Non-pigmented ciliary epithelial cell (primary cell): ENCODE data around the gene ARHGEF10L.

ENCODE experiments used
- DNase-seq: peaks from one replicate; pipeline ENCODE4 v3.0.0-alpha.2; 2010; ENCODE audit warnings: low read depth

ARHGEF10L gene

GRCh38 chr1:17591814-17592430 is 52.4 kb downstream of the ARHGEF10L start:
- DNase-seq, result no peak

- DNase-seq, result no peak
Measured at GRCh38 chr1:17594026-17594425, 54.5 kb downstream of the ARHGEF10L start.

DNA sequence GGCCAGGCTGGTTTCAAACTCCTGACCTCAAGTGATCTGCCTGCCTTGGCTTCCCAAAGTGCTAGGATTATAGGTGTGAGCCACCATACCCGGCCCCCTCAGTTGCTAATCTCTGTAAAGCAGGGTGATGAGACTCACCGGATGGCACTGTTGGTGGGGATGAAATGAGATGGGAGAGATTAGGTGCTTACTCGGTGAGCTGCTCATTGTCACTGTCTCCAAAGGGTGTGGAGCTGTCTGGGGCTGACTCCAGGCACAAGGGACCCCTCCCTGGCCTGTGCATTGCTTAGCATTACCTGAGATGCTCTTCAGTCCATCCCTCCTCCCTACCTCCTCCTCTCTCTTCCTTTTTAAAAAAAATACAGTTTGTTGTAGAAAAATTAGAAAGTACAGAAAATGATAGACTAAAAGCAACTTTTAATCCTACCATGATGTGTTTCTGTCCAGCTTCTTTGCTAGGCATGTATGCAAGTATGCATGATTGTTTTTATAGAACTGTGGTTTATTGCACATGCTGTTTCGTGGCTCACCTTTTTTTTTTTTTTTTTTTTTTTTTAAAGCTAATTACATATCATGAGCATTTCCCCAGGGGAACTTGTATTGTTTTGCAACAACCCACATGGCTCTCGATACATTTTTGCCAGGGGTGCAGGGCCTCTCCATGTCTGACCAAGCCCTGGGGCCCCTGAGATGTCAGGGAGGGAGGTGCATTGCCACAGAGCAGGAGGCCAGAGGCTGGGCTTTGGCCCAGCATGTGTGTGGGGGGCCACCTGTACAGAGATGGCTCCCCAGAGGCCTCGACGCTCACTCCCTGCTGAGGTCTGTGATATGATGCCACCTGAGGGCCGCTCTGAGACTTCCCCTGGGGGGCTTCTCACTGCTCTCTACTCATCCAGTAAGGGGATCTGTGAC is 55.4 kb downstream of the ARHGEF10L start:
- no peak for DNase-seq

- DNase-seq, result no peak
Measured at GRCh38 chr1:17595602-17595925, 56.1 kb downstream of the ARHGEF10L start.

DNA sequence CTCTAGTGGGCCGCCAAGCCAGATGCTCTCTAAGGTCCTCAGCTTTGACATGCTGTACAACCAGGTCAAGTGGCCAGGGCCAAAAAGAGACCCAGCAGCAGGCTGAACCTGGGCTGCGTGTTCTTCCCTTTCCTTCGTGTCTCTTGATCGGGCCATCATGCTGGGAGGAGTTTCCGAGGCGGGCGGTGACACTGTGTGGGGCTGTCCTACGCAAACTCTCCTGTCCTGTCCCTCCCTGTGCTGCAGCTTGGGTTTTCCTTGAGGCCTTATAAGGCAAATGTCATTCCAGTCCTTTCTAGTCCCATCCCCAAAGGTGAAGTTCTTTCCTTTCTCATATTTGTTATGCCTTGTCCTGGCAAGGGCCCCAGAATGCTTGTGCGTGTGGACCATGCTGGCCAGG is 56.7 kb downstream of the ARHGEF10L start:
- no peak for DNase-seq

GRCh38 chr1:17596651-17597509 is 57.4 kb downstream of the ARHGEF10L start:
- DNase-seq, result no peak

DNA sequence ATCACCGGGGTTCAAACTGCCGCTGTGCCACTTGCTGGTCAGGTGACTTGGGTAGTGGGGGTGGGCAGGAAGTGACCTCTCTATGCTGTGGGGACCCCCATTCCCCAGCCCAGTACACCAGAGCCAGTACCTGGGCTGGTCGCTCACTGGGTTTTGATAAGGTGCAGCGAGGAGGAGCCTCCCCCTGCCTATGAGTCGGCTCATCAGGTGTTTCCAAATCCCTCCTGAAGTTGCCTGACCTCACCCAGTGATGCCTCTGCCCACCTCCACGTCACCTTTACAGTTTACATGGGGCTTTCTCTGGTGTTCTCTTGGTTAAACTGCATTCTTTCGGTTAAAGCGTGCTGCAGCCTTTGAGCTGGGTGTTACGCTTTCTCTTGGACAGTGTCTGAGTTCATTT is 58.2 kb downstream of the ARHGEF10L start:
- no peak for DNase-seq

DNA sequence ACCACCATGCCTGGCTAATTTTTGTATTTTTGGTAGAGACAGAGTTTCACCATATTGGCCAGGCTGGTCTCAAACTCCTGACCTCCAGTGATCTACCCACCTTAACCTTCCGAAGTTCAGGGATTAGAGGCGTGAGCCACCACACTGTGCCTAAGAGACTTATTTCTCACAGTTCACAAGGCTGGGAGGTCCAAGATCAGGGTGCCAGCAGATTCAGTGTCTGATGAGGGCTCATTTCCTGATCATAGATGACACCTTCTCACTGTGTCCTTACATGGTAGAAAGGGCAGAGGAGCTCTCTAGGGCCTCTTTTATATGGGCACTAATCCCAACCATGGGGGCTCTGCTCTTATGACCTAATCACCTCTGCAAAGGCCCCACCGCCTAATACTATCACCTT is 58.8 kb downstream of the ARHGEF10L start:
- no peak for DNase-seq

DNA sequence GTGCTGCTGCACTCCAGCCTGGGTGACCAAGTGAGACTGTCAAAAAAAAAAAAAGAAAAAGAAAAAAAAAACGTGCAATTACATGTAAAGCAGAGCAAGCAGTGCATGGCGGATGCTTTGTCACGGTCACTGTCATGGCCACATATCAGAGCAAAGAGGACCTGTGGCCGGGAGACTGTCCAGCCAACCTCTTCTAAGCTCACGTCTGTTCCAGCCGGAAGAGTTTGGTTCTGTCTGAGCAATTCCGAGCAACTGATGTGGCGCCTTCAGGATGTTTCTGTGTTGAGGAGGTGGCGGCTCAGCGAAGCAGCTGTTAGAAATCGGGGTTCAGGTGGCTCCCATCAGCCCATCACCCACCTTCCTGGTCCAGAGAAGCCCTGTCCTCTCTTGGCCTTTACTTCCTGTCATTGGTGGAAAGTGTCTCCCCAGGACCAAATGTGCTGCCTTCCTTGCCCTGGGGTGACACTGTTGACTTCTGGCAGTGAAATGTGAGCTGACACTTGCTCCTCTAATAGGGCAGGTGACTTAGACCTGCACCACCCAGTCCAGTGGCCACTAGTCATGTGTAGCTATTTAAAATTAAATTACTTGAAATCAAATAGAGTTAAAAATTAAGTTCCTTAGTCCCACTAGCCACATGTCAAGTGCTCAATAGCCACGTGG is 59.9 kb downstream of the ARHGEF10L start:
- no peak for DNase-seq

GRCh38 chr1:17599954-17600300 is 60.4 kb downstream of the ARHGEF10L start:
- DNase-seq, result no peak

DNA sequence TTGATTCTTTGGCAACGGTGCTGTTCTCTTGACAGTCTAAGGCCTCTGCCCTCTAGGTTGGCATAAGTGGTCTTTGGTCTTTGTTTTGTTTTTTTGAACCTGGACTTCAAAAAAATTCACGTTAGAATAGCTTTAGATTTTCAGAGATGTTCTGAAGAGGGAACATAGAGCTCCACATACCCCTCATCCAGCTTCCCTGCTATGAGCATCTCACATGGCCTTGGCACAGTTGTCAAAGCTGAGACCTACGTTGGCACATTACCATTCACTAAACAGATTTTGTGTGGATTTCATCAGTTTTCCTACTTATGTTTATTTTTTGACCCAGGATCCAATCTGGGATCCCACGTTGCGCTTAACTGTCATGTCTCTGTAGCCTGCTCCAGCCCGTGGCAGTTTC is 60.8 kb downstream of the ARHGEF10L start:
- no peak for DNase-seq

DNA sequence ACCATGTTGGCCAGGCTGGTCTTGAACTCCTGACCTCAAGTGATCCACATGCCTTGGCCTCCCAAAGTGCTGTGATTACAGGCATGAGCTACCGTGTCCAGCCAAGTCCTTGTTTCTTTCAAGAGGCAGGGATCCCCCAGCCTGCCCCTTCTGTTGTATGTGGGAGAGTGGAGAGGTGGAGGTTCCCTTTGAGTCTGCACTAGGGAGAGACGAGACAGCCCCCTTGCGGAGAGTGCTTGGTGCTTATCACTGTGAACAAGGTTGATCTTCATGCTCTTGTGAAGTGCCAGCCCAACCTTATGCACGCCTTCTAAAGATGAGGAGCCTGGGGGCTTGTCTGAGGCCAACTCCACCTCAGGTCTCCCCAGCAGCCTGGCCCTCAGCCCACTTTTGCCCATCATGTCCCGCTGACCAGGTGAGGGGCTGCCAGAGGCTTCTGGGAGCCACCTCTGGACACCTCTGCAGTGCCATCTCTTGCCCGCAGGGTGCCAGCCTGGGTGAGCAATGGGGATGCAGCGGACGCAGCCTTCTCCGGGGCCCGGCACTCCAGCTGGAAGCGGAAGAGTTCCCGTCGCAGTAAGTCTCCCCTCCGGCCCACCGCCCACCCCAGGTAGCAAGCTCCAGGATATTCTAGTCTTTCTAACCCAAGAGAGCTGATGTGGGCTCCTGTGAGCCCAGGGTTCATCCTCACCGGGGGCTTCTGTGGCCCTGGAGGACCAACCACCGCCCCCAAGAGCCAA is 62.3 kb downstream of the ARHGEF10L start:
- no peak for DNase-seq

- DNase-seq, result no peak
Measured at GRCh38 chr1:17603091-17603841, 63.8 kb downstream of the ARHGEF10L start.

DNA sequence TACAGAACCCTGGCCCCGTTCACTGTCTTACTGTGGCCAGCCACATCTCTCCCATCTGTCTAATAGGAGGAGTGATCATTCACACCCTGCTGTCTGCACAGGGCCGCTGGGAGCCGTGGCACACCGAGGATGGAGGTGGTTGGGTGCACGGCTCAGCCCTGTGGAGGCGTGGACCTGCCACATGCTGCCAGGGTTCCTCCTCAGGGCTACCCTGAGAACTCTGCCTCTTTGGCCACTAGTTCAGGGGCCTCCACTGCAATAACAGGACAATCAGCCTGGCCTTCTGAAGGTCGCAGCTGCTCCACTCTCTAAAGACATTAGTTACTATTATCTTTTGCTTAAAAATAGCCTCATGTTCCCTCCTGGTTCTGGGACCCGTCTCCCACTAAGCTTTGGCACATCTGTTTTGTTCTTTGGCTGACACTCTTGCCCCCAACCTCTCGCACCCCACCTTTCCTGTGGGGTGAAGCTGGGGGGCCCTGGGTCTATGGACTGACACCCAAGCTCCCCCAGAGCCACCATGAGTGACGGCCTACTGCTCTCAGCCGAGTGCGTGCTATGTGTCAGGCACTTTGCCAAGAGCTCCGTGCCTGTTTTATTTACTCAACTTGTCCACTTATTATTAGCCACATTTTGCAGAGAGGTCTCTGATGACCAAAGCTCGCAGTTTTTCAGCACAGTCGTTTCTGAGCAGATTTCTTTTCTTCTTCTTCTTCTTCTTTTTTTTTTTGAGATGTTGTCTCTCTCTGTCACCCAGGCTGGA is 66.3 kb downstream of the ARHGEF10L start:
- no peak for DNase-seq

DNA sequence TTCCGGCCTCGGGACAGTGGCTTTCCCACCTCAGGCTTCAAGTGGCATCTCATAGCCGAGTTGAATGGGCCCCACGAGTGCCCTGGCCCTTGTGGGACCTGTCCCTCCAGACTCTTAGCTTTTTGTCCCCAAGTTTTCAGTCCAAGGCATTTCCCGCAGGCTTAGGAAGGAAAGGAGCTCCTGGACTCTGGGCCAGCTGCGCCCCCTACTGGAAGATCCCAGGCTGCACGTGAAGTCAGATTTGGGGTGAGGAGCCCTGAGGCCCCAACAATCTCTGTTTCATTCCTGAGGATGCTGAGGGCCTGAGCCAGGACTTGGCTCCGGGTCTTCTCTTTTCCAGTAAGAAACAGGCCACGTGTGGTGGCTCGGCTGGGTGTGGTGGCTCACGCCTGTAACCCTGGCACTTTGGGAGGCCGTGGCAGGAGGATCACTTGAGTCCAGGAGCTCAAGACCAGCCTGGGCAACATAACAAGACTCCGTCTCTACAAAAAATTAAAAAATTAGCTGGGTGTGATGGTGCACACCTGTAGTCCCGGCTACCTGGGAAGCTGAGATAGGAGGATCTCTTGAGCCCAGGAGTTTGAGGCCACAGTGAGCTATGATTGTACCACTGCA is 67.4 kb downstream of the ARHGEF10L start:
- peak; percentile 15 for DNase-seq

DNA sequence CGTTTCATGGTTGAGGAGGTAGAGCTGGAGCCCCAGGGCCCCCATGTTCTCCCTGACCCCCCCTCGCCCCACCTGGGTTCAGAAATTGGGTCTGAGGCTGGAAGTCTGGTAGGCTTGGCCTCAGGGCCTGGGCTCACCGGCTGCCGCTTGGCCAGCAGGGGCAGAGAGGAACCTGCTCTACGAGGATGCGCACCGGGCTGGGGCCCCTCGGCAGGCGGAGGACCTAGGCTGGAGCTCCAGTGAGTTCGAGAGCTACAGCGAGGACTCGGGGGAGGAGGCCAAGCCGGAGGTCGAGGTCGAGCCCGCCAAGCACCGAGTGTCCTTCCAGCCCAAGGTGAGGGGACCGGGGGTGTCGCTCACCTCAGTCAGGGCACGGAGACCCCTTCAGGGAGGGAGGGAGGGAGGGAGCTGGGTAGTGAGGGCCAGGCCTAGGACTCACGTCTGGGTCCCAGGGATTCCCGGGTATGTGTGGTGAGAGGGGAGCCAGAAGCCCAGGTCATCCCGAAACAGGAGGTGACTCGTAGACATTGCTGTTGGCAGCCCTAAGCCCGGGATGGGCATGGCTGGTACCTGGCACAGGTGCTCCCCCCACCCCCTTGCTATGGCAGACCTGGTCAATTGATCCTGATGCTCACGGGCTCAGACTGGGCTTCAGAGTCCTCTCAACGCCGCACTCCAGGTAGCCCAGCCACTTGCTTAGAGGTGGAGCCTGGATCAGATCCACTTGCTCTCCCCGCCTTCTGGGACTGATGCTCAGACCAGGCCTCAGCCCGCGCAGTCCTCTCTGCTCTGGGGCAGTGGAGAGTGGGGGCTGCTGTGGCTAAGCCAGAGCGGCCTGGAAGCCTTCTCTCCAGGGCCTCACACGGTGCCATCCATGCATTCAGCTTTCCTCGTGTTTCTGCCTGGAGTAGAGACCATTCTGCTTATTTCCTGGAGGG is 68.4 kb downstream of the ARHGEF10L start:
- no peak for DNase-seq

DNA sequence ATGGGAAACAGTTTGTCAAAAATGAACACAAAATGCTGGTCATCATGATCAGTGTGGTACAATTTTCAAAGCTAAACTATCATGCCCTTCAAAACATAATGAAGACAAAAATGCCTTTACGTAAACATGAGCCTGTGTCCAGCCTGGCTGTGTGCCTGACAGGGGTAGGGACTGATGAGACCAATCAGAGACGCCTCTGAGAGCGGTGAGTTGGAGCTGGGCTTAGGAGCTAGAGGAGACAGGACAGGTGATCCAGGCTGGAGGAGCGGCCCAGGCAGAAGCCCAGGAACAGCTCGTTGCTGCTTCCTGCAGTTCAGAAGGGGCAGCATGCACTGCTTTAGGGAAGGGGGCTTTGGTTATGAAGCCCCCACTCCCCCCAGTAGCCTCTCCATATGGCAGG is 70.0 kb downstream of the ARHGEF10L start:
- no peak for DNase-seq

DNA sequence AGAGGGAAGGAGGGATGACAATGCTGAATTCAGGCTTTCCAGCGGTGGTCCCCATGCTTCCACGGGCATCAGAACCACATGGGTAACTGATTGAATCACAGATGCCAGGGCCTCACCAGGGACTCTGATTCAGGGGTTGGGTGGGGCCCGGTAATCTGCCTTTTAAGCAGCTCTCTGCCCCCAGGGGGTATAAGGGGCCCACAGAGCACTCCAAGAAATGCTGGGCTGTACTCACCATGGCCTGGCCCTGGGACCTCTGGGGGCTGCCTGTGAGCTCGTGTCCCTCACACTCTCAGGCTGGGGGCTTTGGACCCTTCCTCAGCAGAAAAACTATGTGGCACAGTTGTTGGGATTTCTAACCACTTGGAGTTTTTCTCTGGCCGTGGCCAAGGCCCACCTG is 70.6 kb downstream of the ARHGEF10L start:
- DNase-seq, result no peak

GRCh38 chr1:17610713-17611112 is 71.2 kb downstream of the ARHGEF10L start:
- DNase-seq, result no peak
